ENCODE data around the gene PCSK5.
"Not testable (repeated sequence)": the region's sequence is repeated elsewhere in the genome, so short reads cannot be mapped to it uniquely, and the experiment has no call there.

The PCSK5 gene

DNA sequence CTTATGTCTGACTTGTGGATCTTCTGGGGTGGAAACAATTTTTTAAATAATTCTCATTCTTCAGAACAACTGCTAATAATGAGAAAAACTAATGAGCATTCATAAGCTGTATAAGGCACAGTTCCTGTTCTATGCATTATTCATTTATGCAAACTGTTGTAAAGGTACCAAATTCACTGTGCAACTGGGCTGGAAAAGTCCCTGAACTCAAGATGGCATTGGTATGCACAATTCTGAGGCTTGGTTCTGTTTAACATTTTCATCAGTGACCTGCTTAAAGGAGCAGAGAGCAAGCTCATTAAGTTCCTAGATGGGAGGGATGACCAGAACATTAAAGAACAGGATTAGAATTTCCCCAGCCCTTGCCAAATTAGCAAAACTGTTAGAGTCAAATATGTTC lies 399.2 kb downstream of the PCSK5 start:
- DNase-seq, result no peak

DNA sequence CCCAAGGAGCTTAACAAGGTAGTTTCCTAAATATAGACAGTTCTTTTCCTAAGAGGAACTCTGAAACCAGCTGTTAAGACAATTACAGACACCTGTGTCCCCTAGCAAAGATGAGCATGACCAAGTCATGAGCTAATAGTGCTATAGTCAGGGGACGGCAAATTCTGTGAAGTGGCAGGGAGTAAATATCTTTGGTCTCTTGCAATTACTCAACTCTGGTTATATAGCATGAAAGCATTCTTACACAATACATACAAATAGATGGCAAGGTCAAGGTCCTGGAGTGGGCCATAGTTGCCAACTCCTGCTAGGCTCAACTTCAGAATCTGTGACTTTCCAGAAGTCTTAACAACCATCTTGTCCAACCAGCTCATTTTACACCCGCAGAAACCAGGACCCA lies 400.1 kb downstream of the PCSK5 start:
- DNase-seq, result no peak

DNA sequence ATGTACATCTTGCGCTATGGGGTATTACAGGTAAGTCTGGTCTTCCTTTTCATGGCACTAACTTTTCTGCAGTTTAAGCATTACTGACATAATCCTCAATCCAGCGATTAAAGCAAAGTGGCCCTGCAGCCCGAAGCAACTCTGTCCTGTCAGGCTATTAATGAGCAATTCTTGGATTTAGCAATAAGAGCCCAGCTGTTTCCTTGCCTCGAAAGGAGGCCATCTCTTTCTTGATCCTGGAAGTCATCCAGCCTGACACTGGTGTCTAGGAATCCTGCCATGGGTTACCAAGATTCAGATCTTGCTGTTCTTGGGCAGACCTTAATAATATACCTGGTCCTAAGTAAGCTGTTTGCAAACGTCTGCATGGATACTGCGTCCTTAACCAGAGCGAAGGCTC lies 401.8 kb downstream of the PCSK5 start:
- DNase-seq, result no peak

DNA sequence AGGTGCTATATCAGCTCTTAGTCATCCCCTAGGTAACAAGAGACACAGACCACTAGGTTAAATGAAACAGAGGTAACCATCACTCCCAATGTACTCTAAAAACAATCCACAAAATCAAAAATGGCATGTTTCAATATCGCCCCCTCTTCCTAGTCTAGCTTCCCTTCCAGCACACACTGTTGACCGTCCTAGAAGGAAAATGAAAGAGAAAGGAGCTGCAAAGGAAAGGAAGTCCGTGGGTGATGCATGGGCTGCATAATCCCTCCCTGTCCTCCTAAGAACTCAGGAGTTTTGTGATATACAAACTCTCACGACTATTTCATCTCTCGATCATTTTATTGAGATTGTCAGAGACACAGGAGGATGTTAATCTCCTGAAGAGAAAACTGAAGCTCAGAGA lies 402.2 kb downstream of the PCSK5 start:
- no peak for DNase-seq

DNA sequence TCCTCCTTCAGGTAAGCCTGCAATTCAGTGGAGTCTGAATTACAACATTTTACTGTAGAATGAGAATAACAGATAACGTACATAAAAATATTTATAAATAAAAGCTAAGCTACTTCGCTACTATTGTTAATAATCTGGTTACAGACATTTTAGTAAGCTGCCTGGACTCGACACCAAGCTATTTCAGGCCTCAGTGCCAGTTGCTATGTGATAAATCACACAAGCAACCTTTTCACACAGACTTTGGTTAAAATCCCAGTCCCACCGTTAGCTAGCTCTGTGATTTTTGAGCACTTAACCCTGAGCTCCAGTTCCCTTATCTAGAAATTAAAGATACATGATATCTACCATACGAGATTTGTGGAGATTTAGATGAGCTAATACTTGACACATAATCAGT lies 403.8 kb downstream of the PCSK5 start:
- DNase-seq, result no peak

DNA sequence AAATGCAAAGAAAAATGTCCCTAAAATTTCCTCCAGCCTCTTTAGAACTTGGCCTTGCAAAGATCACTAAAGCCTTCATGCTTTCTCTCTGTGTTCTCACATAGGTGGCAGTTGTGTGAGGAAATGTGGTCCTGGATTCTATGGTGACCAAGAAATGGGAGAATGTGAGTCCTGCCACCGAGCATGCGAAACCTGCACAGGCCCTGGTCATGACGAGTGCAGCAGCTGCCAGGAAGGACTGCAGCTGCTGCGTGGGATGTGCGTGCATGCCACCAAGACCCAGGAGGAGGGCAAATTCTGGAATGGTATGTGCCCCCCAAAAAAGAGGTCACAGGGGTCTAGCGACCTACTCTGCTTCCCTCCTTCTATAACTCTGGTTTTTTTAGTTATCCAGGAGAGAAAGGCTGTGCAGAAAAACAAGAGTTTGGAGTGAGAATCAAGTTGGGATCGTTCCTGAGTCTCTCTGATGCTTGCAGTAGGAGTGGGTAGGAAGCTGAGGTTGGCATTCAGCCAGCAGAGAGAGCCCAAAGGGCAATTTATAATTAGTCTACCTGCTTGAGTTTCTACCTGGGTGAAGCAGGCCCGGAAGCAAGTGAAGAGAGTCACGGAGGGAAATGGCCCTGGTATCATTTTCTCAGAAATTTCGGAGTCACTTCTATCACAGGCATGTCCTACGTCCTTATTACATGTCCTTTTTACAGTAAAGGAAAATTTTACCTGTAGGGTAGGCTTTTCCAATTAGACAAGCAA lies 406.3 kb downstream of the PCSK5 start:
- no peak for DNase-seq

DNA sequence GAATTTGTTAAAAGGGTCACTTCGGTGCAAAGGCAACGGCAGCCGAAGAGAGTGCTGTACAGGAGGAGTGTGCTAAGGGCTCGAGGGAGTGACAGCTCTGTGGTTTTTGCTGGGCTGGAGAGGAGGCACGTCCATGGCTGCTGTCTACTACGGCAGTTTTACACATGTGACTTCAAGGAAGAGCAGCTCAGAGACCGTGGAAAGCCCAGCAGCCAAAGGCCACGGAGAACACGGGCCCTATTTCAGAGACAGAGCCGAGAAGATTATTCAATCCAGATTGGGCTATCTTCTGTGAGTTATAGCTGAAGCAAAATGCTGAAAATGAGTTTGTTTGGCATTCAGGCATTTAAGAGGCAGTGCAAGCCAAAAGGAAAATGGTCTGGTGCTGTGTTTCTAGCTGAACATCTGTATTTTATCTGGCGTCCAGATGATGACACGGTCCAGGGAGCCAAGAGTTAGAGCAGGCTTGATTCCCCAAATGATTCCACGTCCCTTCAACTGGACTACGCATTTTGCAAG lies 407.3 kb downstream of the PCSK5 start:
- DNase-seq, result no peak

DNA sequence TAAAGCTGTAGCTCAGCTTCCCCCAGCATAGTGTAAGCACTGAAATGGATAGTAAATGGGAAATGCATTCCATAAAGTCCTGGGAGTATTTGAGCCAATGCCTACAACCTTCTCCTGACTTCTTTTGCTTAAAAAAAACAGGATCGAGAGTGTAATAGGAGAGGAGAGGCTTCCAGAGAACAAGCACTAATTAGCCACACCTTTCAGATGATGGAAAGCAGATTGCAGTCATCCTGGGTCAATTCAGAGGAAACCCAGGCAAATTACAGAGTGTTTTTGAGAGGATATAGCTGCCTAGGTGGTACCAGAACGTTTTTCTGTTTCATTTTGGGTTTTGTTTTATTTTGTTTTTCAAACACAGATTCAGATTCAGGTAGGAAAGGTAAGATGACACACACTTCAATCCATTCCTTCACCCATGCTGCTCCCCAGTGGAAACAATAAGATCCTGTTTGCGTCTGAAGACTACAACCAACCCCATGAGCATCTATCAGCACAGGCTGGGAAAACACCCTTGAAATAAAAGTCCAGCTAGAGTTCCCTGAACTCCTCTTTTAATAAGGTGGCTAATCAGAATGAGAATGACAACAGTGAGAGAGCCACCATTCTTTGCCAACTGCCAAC lies 408.2 kb downstream of the PCSK5 start:
- no peak for DNase-seq

DNA sequence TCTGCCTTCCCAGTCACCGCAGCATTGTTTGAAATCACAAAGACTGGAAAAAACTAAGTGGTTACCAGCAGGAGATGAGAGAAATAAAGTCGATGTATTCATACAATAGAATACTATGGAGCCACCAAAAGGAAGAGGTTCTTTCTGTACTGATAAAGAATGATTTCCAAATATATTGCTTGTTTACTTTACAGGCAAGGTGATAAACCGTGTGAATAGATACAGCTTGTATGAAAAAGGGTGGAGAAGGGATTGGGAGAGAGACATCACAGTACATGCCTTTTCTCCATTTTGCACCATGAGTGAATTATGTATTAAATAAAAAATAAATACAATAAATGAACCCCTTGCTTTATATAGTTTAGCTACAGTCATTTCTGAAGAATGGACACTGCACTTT lies 412.1 kb downstream of the PCSK5 start:
- DNase-seq, result no peak

DNA sequence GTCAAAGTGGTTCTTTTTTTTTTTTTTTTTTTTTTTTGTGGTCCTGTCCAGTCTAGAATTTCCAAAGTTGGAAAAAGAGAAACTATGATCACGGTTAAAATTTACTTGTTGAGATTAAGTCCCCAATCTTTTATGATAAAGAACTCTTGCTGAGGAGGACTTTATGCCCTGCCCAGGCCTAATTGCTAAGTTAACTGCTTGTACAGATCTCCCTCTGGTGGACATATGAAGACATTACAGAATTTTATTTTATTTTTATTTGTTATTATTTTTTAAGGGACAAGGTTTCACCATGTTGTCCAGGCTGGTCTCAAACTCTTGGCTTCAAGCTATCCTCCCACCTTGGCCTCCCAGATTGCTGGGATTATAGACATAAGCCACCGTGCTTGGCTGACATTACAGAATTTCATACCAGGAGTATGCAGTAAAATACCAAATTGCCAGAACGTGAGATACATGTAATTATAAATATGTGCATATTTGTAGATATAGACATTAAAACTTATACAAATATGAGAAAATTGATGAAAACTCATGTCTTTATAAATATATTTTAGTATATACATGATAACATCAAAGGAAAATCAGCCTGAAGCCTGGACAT lies 412.6 kb downstream of the PCSK5 start:
- DNase-seq, result peak; percentile 17

DNA sequence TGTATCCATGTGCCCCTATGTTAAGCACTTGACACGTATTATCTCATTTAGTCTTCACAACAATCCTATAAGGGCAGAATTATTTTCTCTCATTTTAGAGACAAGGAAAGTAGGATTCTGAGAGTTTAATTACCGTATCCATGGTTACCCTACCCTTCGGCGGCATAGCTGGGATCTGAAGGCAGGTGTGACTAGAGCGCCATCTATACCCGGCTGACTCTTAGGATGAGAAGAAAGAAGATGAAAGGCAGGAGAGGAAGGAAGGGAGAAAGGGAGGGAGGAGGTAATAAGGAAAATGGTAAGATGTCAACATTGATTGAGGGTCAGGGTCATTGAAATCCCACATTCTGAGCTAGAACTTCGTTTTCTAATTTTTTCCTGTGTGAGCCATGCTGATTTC lies 416.6 kb downstream of the PCSK5 start:
- DNase-seq, result not testable (repeated sequence)

DNA sequence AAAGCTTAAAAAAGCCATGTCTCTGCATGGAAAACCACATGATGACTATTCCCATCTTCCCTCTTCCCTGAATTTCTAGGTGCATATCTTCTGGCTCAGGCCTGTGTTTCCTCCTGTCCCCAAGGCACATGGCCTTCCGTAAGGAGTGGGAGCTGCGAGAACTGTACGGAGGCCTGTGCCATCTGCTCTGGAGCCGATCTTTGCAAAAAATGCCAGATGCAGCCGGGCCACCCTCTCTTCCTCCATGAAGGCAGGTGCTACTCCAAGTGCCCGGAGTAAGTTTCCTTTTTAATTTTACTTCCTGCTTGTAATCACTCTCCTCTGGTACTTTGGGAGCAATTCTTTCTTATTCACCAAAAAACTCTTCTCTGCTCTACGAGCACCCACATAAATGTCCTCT lies 420.1 kb downstream of the PCSK5 start:
- DNase-seq, result no peak

DNA sequence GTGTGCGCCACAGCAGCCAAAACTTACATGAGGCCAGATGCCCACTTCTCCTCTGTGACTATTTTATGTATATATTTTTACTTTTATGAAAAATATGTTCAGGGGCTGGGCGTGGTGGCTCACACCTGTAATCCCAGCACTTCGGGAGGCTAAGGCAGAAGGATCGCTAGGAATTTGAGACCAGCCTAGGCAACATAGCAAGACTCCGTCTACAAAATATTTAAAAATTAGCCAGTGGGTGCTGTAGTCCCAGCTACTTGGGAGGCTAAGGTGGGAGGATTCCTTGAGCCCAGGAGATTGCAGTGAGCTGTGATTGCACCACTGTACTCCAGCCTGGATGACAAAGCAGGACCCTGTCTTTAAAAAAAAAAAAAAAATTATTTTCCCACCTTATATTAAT lies 420.5 kb downstream of the PCSK5 start:
- no peak for DNase-seq

DNA sequence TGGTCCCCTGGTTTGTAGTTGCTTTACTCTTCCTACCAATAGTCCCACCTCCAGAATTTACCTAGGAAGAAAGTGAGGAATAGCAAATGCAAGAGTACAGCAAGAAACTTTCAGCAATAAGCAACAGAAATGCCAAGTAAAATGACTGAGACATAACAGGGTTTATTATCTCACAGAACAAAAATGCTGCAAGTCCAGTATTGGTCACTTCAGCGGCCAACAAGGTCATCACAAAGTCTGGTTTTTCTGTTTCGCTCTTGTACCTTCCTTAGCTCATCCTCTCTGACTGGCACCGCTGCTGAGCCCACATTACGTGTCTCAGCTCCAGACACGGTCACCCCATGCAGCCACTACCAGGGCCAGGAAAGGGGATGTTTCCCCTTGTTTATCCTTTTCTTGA lies 421.1 kb downstream of the PCSK5 start:
- DNase-seq, result no peak

DNA sequence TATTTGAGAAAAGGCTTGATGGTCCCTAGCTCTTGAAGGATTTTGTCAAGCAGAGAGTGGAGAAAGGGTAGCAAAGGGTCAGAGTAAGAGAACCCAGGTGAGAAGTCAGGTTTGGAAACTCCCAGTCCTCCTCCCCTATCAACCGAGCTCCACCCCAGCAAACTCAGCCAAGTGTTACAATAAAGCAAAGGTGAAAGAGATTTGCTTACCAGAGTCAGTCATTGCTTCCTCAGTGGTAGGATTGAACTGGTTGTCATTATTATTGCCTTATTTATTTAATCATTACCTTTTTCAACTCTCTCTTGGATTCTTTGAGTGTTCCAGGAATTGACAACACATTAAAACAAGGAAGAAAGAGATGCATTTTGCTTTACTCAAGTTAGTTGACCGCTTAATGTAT lies 423.3 kb downstream of the PCSK5 start:
- no peak for DNase-seq

DNA sequence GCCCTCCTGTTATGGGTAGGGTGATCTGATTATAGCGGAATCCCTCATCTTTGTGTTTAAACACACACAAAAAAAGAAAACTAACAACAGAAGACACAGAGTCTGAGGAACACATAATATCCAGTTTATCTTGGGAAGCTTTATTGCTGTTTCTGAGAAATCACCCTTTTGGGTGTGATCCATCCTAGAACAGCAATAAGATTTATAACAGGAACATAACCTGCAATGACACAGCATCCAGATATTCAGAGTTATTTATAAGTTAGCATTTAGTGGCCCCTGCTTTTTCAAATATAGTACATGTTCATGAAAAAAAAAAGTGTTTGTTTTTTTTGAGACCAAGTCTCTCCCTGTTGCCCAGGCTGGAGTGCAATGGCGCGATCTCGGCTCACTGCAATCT lies 423.8 kb downstream of the PCSK5 start:
- no peak for DNase-seq

DNA sequence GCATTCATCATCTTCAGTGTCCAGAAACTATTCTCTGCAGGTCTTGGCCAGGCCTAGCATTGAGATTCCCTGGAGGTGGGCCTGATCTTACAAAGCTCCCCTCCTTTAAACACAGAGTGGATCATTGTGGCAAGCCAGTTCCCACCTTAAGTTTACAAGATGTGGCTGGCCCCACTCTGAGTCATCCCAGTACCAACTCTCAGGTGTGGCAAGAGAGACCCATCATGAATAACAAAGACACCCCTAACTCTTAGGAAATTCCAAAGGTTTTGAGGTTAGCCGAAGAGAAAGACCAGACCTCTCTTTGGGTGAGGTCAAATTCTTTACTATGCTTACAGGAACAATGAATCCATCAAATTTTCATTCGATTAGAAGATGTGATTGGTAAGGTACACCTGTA lies 425.6 kb downstream of the PCSK5 start:
- no peak for DNase-seq

DNA sequence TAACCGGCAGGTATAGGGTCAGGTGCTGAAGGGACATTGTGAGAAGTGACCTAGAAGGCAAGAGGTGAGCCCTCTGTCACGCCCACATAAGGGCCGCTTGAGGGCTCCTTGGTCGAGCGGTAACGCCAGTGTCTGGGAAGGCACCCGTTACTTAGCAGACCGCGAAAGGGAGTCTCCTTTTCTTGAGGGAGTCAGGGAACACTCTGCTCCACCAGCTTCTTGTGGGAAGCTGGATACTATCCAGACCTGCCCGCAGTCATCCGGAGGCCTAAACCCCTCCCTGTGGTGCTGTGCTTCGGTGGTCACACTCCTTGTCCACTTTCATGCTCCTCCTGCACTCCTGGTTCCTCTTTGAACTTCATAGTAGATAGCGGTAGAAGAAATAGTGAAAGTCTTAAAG lies 429.0 kb downstream of the PCSK5 start:
- DNase-seq, result not testable (repeated sequence)

DNA sequence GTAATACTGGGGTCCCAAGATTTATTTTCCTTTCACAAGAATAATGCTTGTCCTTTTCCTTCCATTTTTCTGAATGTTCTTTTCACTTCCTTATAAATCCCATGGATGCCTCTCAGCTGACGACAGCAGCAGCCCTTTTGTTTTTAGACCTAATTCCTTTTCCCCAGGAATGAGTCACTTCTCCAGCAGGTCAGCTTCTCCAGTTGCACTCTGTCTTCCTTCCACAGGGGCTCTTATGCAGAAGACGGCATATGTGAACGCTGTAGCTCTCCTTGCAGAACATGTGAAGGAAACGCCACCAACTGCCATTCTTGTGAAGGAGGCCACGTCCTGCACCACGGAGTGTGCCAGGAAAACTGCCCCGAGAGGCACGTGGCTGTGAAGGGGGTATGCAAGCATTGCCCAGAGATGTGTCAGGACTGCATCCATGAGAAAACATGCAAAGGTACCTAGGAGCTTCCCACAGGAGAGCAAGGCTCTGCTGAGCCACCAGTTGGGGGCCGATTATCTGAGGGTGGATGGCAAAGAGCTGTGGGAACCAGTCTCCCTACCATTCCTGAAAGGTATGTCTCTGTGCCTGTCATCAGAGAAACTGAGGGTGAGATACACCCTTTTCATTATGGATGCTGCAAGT lies 430.8 kb downstream of the PCSK5 start:
- DNase-seq, result no peak

DNA sequence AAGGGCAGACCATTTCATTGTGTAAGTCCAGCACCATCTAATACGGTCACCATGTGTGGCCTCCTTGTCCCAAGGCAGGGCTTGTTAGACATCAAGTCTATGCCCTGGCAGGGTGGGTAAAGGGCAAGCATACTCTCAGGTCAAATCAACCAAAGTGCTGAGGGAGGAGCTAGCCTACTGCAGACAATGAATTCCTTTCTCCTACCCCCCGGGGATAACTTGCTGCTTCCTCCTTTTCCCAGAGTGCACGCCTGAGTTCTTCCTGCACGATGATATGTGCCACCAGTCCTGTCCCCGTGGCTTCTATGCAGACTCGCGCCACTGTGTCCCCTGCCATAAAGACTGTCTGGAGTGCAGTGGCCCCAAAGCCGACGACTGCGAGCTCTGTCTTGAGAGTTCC lies 432.3 kb downstream of the PCSK5 start:
- DNase-seq, result no peak

DNA sequence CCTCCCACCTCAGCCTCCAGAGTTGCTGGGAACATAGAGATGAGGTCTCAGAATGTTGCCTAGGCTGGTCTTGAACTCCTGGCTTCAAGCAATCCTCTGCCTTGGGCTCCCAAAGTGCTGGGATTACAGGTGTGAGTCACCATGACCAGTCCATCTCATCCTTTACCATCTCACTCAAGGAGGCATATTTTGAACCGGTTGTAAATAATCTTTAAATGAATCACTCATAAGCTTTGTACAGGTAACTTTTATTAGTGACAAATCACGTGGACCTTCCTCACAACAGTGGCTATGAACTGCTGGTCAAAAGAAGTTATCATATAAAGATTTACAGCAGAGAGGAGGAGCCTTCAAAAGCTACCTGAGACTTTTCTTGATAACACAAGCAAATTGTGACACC lies 433.0 kb downstream of the PCSK5 start:
- no peak for DNase-seq

DNA sequence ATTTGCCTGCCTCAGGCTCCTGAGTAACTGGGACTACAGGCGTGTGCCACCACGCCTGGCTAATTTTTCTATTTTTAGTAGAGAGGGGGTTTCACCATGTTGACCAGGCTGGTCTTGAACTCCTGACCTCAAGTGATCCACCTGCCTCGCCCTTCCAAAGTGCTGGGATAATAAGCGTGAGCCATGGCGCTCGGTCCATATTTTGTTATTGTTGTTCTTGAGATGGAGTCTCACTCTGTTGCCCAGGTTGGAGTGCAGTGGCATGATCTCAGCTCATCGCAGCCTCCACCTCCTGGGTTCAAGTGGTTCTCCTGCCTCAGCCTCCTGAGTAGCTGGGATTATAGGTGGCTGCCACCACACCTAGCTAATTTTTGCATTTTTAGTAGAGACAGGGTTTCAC lies 433.6 kb downstream of the PCSK5 start:
- DNase-seq, result not testable (repeated sequence)

DNA sequence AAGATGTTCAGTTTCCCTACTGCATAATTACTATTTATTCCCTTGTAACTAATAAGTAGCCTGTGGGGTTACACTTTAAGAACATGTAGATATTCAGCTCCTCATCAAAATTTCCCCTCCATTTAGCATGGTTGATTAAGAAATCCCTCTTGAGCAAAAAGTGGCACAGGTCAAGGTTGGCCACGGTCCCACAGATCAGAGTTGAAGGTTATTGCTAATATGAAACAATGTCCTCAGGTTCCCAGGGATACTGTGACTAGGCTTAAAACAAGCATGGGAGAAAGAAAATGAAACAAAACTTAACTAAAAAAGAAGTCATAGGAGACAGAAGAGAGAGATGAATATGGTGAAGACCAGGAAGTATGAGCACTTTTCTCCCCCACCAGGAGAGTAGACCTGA lies 439.6 kb downstream of the PCSK5 start:
- DNase-seq, result no peak

DNA sequence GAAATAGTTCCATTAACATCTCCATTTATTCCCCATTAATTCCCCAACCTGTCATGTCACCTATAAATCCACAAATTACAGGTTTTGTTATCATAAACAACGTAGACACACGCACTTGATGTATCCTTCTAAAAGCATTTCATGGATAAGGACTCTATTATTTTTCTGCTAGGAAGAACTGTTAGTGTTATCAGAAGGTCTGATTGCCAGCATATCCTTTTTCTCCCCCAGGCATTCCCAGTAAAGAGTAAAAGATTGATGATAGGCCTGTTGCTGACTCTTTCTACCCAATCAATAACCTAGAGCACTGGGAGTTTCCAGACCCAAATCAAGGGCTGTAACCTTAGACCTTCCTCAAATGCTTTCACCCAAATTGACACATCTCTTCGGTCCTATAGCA lies 442.9 kb downstream of the PCSK5 start:
- no peak for DNase-seq

Data from NCI-H187 treated with DMSO at 0.1 percent for 48 hours (cell line).